ENCODE measurements around the gene MZT2B. TPM values are rescaled to one million over a fixed set of nuclear protein-coding genes. Genes with fewer than 3 reads are reported as not detected.
"Not testable (repeated sequence)": the region's sequence is repeated elsewhere in the genome, so short reads cannot be mapped to it uniquely, and the experiment has no call there.

The MZT2B gene
- total and polyA plus RNA-seq, 7 donors, result 65.3 to 160 (median 109) TPM

DNA sequence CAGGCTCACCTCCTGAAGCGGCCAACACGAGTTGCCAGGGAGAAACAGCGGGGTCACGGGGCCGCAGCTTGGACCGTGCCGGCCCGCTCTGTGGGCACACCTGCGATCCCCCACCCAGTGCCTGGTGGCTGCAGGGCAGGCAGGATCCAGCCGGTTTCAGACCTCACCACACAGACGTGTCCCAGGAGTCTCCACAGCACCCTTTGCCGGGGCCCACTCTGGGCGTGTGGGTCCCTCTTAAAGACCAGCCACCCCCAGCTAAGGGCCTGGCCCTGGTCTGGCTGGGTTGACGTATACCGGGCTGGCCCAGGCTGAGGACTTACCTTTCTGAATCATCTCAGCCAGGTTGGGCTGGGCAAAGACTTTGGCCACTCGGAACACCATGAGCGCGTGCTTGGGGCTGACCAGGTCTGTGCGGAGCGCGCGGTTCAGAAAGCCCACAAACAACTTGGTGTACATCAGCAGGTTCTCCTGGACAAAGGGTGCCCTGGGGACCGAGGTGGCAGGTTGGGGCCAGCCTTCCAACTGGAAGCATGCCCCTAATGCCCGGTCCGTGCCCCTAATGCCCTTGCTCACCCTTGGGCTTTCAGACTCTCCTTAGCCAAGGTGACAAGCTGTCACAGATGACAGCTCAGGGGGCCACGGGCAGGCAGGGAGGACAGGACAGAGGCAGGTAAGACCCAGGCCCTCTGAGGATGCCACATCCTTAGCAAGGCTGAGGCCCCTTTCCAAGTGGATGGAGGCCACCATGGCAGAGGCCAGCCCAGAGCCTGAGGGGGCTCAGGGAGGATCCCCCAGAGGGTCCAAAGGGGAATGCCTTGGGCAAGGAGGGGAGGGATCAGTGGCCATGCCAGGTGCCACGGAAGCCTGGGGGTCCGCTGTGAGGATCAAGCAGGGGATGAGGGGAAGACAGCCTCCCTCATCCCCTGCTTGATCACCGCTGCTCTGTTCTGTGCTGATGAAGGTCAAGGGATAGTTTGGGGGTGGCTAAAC, 27.0 kb upstream of the MZT2B start:
- Histone ChIP-seq H3K4me1 (no peaks in the 10 kb centered on the region), H3K4me3 (no peak overlapping the region), H3K27ac (no peak overlapping the region), H3K27me3 (ENCODE audit: insufficient read depth in 3 of 3, low read length in 2 of 3) (no peaks in the 10 kb centered on the region), H3K9me3 (no peaks in the 10 kb centered on the region), H3K36me3 (ENCODE audit: insufficient read depth in 1 of 2, low read depth in 1 of 2) (peaks cover 0 to 54% of the 10 kb centered on the region in 2 donors)
- 92 to 95% (median 94%) methylated on average over 27 to 29 of the region's 29 CpGs for WGBS, 3 donors
- intact Hi-C loops (cut with DNase I), result no loop called here
- DNase-seq (peak in 1 of 2 donors; percentile 45), ATAC-seq (no peak)
- TF ChIP-seq CTCF (IDR thresholded peaks at IDR 0.05), result no peak

- H3K27me3 ChIP-seq (ENCODE audit: insufficient read depth in 3 of 3, low read length in 2 of 3); H3K4me3 ChIP-seq; H3K9me3 ChIP-seq; intact Hi-C loops (cut with DNase I); H3K27ac ChIP-seq; H3K4me1 ChIP-seq: not testable (repeated sequence)
- TF ChIP-seq CTCF (IDR thresholded peaks at IDR 0.05), result peak; percentile 30
- DNase-seq (peak in 1 of 2 donors; percentile 56), ATAC-seq (peak; percentile 54 to 64 (median 57))
- peaks cover 0 to 54% of the 10 kb centered on the region in 2 donors for H3K36me3 ChIP-seq (ENCODE audit: insufficient read depth in 1 of 2, low read depth in 1 of 2)
- WGBS, 3 donors, result 61 to 66% (median 62%) methylated on average over 14 to 16 of the region's 16 CpGs
These were observed 26.0 kb upstream of the MZT2B start for GRCh38 chr2:130155956-130156623.

- peaks cover 0 to 58% of the 10 kb centered on the region in 2 donors for H3K36me3 ChIP-seq (ENCODE audit: insufficient read depth in 1 of 2, low read depth in 1 of 2)
- peak in 1 of 2 donors; percentile 27 for DNase-seq
- no peak overlapping the region for H3K27ac ChIP-seq
- H3K9me3 ChIP-seq, result no peaks in the 10 kb centered on the region
- 86 to 93% (median 88%) methylated on average over 9 of the region's 9 CpGs for WGBS, 3 donors
- no peaks in the 10 kb centered on the region for H3K27me3 ChIP-seq (ENCODE audit: insufficient read depth in 3 of 3, low read length in 2 of 3)
- intact Hi-C loops (cut with DNase I), result no loop called here
- no peak overlapping the region for H3K4me3 ChIP-seq
- H3K4me1 ChIP-seq, result no peaks in the 10 kb centered on the region
- ATAC-seq, result peak in 1 of 4 donors; percentile 7
- no peak for TF ChIP-seq CTCF (IDR thresholded peaks at IDR 0.05)
These were observed 25.4 kb upstream of the MZT2B start for GRCh38 chr2:130156624-130157004.

GRCh38 chr2:130157354-130157753, 24.7 kb upstream of the MZT2B start:
- DNase-seq, result peak in 1 of 2 donors; percentile 49

DNA sequence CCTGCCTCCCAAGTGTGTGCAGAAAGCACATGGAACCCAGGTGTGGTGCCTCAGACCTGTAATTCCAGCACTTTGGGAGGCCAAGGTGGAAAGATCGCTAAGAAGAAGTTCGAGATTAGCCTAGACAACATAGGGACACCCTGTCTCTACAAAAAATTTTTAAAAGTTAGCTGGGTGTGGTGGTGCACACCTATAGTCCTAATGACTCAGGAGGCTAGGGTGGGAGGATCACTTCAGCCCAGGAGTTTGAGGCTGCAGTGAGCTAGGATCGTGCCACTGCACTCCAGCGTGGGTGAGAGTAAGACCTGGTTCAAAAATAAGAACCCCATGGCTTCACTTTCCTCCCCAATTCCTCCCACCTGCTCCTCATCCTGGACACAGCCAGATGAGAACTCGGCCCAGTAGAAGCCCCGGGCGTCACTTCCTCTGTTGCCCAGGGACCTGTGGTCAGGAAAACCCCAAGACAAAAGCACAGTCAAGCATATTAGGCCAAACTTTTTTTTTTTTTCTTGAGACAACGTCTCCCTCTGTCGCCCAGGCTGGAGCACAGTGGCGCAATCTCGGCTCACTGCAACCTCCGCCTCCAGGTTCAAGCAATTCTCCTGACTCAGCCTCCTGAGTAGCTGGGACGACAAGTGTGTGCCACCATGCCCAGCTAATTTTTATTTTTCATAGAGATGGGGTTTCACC, 24.1 kb upstream of the MZT2B start:
- H3K9me3 ChIP-seq; H3K27me3 ChIP-seq (ENCODE audit: insufficient read depth in 3 of 3, low read length in 2 of 3); H3K4me3 ChIP-seq; ATAC-seq; H3K4me1 ChIP-seq; H3K27ac ChIP-seq; intact Hi-C loops (cut with DNase I): not testable (repeated sequence)
- WGBS, 3 donors, result 75 to 82% (median 78%) methylated on average over 13 of the region's 13 CpGs
- peak in 1 of 2 donors; percentile 22 for DNase-seq
- H3K36me3 ChIP-seq (ENCODE audit: insufficient read depth in 1 of 2, low read depth in 1 of 2), result peaks cover 0 to 52% of the 10 kb centered on the region in 2 donors

More at GRCh38 chr2:130157354-130157753, 24.7 kb upstream of the MZT2B start:
- H3K4me1 ChIP-seq; H3K9me3 ChIP-seq; H3K4me3 ChIP-seq; H3K27ac ChIP-seq; ATAC-seq; intact Hi-C loops (cut with DNase I); H3K27me3 ChIP-seq (ENCODE audit: insufficient read depth in 3 of 3, low read length in 2 of 3): not testable (repeated sequence)
- 85 to 92% (median 92%) methylated on average over 9 to 11 of the region's 12 CpGs for WGBS, 3 donors
- H3K36me3 ChIP-seq (ENCODE audit: insufficient read depth in 1 of 2, low read depth in 1 of 2), result peaks cover 0 to 52% of the 10 kb centered on the region in 2 donors

Measured in psoas muscle (tissue), 8 donors.